ENCODE results near the gene AGPAT4. TPM values are rescaled to one million over a fixed set of nuclear protein-coding genes. Genes with fewer than 3 reads are reported as not detected.

Gene AGPAT4
- total RNA-seq, 1 experiment from 2014 or later: 5.8 TPM

- Histone ChIP-seq H3K27me3 (no peaks in the 10 kb centered on the region), H3K36me3 (no peaks in the 10 kb centered on the region), H3K4me3 (no peak overlapping the region), H3K9me3 (no peaks in the 10 kb centered on the region; the same call in 1 of the 2 replicates)
- DNase-seq: no peak
Observed at GRCh38 chr6:161299726-161300125, 25.9 kb upstream of the AGPAT4 start.

- Histone ChIP-seq H3K36me3 (no peaks in the 10 kb centered on the region), H3K4me3 (no peak overlapping the region), H3K9me3 (no peaks in the 10 kb centered on the region; the same call in 1 of the 2 replicates), H3K27me3 (no peaks in the 10 kb centered on the region)
- no peak for DNase-seq
Observed at GRCh38 chr6:161295784-161296183, 21.9 kb upstream of the AGPAT4 start.

DNA sequence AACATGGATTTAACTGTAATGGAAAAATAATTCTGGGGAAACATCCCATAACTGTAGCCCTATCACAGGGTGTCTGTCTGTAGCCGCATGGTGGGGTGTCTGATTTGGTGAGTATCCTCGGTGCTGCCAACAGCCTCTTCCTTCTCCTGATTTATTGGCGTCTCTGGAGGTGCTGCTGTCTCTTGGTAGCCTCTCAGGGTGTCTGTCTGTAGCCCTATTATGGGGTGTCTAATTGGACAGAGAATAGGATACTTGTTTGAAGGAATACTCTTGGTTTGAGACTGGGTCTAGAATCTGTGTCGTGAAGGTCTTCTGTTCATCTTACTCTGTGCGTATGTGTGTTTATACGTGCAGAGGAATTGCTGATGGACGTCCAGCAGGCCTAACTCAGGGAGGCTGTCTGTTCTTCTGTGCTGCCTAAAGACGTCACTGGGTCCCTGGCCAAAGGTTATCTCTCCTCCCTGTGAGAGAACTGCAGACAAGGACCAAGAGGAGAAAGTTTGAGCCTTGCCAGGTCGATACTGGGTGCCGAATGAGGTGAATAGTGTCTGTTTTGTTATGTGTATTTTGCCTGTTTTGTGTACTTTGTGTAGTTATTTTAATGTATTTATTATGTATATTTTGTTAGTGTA is 18.9 kb upstream of the AGPAT4 start:
- Histone ChIP-seq H3K27me3 (no peaks in the 10 kb centered on the region), H3K36me3 (no peaks in the 10 kb centered on the region), H3K4me3 (no peak overlapping the region), H3K9me3 (no peaks in the 10 kb centered on the region; the same call in 1 of the 2 replicates)
- no peak for DNase-seq

GRCh38 chr6:161292145-161292544 is 18.3 kb upstream of the AGPAT4 start:
- Histone ChIP-seq H3K36me3 (no peaks in the 10 kb centered on the region), H3K4me3 (no peak overlapping the region), H3K9me3 (no peaks in the 10 kb centered on the region; the same call in 1 of the 2 replicates), H3K27me3 (no peaks in the 10 kb centered on the region)
- no peak for DNase-seq

DNA sequence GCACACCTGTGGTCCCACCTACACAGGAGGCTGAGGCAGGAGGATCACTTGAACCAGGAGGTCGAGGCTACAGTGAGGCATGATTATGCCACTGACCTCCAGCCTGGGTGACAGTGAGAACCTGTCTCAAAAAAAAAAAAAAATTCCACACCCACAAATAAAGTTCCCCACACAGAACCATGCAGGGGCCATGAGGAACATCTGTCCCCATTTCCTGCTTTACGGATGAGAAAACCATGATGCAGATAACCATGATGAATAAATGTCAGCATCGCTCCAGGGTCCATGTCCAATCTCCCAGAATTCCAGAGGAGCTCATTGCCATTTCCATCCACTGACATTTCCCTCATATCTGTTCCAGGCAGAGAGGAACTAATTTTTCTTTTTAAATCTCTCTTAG is 16.9 kb upstream of the AGPAT4 start:
- no peak for DNase-seq
- Histone ChIP-seq H3K9me3 (no peaks in the 10 kb centered on the region; the same call in 1 of the 2 replicates), H3K4me3 (no peak overlapping the region), H3K27me3 (no peaks in the 10 kb centered on the region), H3K36me3 (no peaks in the 10 kb centered on the region)

GRCh38 chr6:161284653-161285052 is 10.8 kb upstream of the AGPAT4 start:
- DNase-seq: no peak
- H3K9me3 ChIP-seq: no peaks in the 10 kb centered on the region
- H3K27me3 ChIP-seq: no peaks in the 10 kb centered on the region
- no peaks in the 10 kb centered on the region for H3K36me3 ChIP-seq
- H3K4me3 ChIP-seq: no peak overlapping the region

DNA sequence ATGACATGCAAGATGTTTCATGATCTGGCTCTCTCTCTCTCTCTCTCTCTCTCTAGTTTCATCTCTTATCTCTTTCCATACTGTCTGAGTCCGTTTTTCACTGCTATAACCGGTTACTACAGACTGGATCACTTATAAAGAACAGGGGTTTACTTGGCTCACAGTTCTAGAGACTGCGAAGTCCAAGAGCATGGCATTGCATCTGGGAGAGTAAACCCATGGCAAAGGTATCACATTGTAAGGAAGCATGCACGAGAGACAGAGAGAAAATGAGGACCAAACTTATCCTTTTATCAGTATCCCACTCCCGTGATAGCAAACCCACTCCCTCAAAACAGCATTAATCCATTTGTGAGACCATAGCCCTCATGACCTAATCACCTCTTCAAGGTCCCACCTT is 7.2 kb upstream of the AGPAT4 start:
- Histone ChIP-seq H3K27me3 (no peaks in the 10 kb centered on the region), H3K4me3 (no peak overlapping the region), H3K36me3 (no peaks in the 10 kb centered on the region), H3K9me3 (no peaks in the 10 kb centered on the region)
- no peak for DNase-seq

DNA sequence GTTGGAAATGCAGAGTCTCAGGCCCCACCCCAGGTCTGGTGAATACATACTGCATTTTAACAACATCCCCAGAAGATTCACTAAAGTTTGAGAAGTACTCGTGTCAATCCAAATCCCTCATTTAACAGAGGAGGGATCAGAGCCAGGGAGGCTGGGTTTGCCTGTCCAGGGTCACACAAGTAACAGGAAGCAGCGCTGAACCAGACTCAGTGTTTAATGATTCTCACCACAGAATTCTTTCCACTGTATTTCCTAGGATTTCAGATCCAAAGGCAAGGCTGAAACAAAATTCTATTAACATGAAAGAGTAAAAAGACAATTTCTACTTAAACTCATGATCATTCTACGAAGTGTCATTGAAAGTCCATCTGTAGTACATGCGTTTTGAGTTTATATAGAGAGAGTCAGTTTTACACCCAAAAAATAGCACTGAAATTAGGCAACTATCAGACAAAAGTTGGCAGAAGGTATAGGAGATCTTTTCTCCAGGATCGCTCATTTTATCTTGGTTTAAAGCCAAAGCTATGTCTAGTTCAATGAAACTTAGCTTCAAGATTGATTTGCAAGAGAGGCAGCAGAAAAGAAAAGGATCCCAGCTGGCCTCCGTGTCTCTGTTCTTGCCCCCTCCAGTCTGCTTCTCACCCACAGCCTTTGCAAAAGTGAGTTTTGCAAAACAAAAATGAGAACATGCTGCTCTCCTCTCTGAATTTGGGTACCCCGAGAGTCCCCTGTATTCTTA is 6.0 kb upstream of the AGPAT4 start:
- DNase-seq: no peak
- Histone ChIP-seq H3K9me3 (no peaks in the 10 kb centered on the region), H3K4me3 (no peak overlapping the region), H3K36me3 (no peaks in the 10 kb centered on the region), H3K27me3 (no peaks in the 10 kb centered on the region)

DNA sequence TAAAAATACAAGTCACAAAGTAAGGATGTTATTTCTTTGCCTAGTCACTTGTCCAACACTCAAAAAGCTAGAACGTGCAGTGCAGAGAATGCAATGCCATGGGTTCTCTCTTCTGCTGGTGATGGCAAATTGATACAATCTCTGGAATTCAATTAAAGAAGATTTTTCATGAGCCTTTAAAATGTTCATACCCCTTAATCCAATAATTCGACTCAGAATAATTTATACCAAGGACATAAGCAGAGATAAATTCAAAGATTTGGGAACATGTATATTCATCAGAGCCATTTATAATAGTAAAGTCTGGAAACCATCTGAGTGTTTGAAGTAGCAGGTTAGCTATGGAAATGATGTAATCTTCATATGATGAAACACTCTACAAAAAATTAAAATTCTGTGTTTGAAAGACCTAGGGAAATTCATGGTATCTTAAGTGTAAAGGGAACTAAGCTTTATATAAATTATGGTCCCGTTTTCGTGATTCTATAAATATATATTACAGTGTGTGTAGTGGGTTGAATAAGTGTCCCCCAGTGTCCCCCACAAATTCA is 2.8 kb upstream of the AGPAT4 start:
- Histone ChIP-seq H3K36me3 (no peaks in the 10 kb centered on the region), H3K9me3 (no peaks in the 10 kb centered on the region), H3K27me3 (no peaks in the 10 kb centered on the region), H3K4me3 (no peak overlapping the region)
- DNase-seq: no peak

GRCh38 chr6:161274898-161275297 is 1.0 kb upstream of the AGPAT4 start:
- Histone ChIP-seq H3K27me3 (no peaks in the 10 kb centered on the region), H3K4me3 (no peak overlapping the region), H3K9me3 (no peaks in the 10 kb centered on the region), H3K36me3 (no peaks in the 10 kb centered on the region; the same call in 1 of the 2 replicates)
- no peak for DNase-seq

DNA sequence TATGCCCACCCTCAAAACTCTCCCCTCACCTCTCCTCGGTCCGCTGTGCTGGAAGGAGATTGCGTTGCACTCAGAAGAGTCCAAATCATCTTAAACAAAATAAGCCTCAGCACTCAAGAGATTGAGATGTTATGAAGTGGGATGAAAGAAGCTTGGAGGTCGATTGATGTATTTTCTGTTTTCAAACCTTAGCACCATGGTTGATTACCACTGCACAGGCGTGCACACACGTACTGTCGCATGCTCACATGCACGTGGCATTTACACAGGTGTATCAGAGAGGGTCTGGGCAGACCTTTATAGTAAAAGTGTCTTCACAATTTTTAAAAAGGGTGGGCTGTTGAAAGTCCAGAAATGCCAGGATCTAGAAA is 612 bp upstream of the AGPAT4 start:
- peaks cover 3% of the 10 kb centered on the region; the same call in 1 of the 2 replicates for H3K36me3 ChIP-seq
- DNase-seq: no peak
- no peaks in the 10 kb centered on the region for H3K9me3 ChIP-seq
- H3K4me3 ChIP-seq: peak overlapping the region; percentile 66
- no peaks in the 10 kb centered on the region for H3K27me3 ChIP-seq

DNA sequence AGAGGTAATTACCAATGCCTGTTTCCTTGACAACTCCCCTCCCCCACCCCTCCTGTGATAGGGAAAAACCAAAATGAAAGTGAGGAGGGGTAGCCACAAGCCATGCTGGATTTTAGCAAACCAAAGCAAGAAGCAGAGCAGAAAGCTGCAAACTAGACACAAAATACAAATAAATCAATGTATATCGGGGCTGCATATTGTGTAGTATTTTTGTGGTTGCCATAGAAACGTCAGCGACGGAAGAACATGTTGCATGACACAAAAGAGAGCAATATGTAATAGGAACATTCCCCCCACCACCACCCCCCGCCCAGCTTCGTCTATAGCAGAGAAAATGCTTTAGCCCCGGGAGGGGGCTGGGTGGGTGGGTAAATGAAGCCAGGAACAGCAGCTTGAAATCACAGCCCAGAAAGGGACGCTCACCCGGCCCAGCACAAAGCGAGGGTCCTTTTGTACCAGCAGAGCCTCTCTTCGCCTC is 548 bp downstream of the AGPAT4 start:
- no peak for DNase-seq
- Histone ChIP-seq H3K4me3 (peak overlapping the region; percentile 66), H3K9me3 (no peaks in the 10 kb centered on the region), H3K27me3 (no peaks in the 10 kb centered on the region), H3K36me3 (peaks cover 3% of the 10 kb centered on the region; the same call in 1 of the 2 replicates)

DNA sequence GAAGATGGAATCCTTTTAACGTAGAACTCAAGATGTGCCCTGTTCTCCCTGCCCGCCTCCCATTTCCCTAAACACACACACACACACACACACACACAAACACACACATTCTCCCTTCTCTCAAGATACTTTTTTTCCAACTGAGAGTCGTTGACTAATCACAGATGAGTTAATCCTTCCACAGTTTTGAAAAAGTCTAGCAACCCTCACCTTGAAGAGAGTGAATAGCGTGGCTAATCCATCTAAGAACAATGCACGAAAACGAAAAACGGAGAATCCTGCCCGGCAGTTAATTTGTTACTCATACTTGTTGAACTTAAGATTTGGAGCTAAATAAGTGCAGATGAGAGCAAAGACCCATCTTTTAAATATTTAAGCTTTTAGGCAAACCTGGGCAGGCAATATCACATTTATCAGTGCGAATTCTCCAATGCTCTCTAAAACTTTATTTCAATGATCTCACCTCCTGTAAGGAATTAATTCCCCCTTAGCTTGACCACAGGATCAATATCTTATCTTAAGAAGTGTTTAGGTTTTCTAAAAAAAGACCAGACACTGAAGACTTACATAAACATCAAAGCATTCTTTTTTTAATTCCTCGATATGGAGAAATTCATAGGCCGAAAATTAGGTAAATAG is 1.1 kb downstream of the AGPAT4 start:
- Histone ChIP-seq H3K27me3 (no peaks in the 10 kb centered on the region), H3K36me3 (peaks cover 3% of the 10 kb centered on the region; the same call in 1 of the 2 replicates), H3K4me3 (peak overlapping the region; percentile 66), H3K9me3 (no peaks in the 10 kb centered on the region)
- no peak for DNase-seq

GRCh38 chr6:161271343-161272030 is 2.4 kb downstream of the AGPAT4 start:
- DNase-seq: no peak
- Histone ChIP-seq H3K36me3 (peaks cover 3% of the 10 kb centered on the region; the same call in 1 of the 2 replicates), H3K27me3 (no peaks in the 10 kb centered on the region), H3K9me3 (no peaks in the 10 kb centered on the region), H3K4me3 (no peak overlapping the region)

- Histone ChIP-seq H3K27me3 (no peaks in the 10 kb centered on the region), H3K9me3 (no peaks in the 10 kb centered on the region), H3K36me3 (peaks cover 3% of the 10 kb centered on the region; the same call in 1 of the 2 replicates), H3K4me3 (no peak overlapping the region)
- DNase-seq: no peak
Observed at GRCh38 chr6:161270116-161270515, 3.7 kb downstream of the AGPAT4 start.

GRCh38 chr6:161269310-161269709 is 4.6 kb downstream of the AGPAT4 start:
- DNase-seq: no peak
- no peak overlapping the region for H3K4me3 ChIP-seq

More at GRCh38 chr6:161269310-161269709, 4.6 kb downstream of the AGPAT4 start:
- Histone ChIP-seq H3K36me3 (peaks cover 3% of the 10 kb centered on the region; the same call in 1 of the 2 replicates), H3K9me3 (no peaks in the 10 kb centered on the region), H3K27me3 (no peaks in the 10 kb centered on the region)

All from MG63 (cell line).